Bronchus fibroblast of lung (primary cell): ENCODE data around the gene NUMBL. TPM values are rescaled to one million over a fixed set of nuclear protein-coding genes. Genes with fewer than 3 reads are reported as not detected.

ENCODE experiments used
- total RNA-seq: library from RNA; depleted of rRNA; stranded (reverse); fragments of >200 nt; gene quantifications from 2 replicates; pipeline ENCODE4 v1.2.3, GENCODE V29; 2015

Gene NUMBL
- 29.3 and 34.0 TPM in 2 replicates for total RNA-seq

DNA sequence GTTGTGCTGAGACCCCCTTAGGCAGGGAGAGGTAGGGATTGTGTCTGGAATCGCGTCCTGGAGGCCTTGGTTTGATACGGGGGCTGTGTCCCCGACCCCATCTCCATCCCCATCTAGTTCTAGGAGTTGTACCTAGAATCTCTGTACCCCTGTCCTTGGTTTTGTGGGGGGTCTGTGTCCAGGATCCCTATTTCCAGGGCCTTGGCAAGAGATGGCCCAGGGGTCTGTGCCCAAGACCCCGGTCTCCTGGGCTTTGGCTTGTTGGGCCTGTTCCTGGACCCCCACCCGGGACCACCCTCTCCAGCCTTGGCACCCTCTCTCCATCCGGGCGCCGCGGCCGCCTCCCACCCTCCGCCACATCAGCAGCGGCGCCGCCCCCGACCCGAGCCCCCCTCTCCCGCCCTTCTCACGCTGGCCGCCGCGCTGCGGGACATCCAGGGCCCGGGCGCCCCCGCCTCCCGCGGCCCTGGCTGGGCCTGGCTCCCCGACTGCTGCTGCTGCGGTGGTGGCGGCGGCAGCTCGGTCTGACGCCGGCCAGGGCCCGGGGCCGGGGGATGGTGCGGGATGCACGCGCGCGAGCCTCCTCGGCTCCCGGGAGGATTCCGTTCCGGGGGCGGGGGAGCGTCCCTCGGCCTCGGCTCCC lies at the start of gene NUMBL:
TSS of gene NUMBL (minus strand) at position 602 of the 643 bp plus-strand sequence. CDS start at position 434, 168 bp downstream.

GRCh38 chr19:40716482-40717324 lies 26.3 kb upstream of the NUMBL start, which contains the start of the genes COQ8B and ITPKC:
TSS of gene COQ8B (minus strand) at chr19:40716886. CDS start at chr19:40714632, 2,254 bp downstream.
TSS of gene ITPKC (plus strand) at chr19:40717112. CDS start at chr19:40717136, 24 bp downstream.

Other genes with a start within 250 kb of the NUMBL start
- 17.7 TPM in 2 replicates for gene SERTAD3, start 246.3 kb downstream of the NUMBL start, total RNA-seq
- gene BLVRB, start 224.9 kb downstream of the NUMBL start, total RNA-seq: 80.2 and 84.3 TPM in 2 replicates
- gene SPTBN4, start 223.7 kb downstream of the NUMBL start, total RNA-seq: 0.34 and 1.5 TPM in 2 replicates
- 133 and 153 TPM in 2 replicates for gene SHKBP1, start 113.8 kb downstream of the NUMBL start, total RNA-seq
- 63.8 and 66.1 TPM in 2 replicates for gene LTBP4, start 89.3 kb downstream of the NUMBL start, total RNA-seq
- 36.9 and 38.7 TPM in 2 replicates for gene COQ8B, start 26.2 kb upstream of the NUMBL start, total RNA-seq
- gene ITPKC, start 26.5 kb upstream of the NUMBL start, total RNA-seq: 15.3 and 16.4 TPM in 2 replicates
- 3.9 and 4.7 TPM in 2 replicates for gene ACTMAP, start 59.8 kb upstream of the NUMBL start, total RNA-seq
- 175 and 204 TPM in 2 replicates for gene SNRPA, start 60.6 kb upstream of the NUMBL start, total RNA-seq
- not detected in 2 replicates for gene MIA, start 84.9 kb upstream of the NUMBL start, total RNA-seq
- 32.6 and 39.8 TPM in 2 replicates for gene RAB4B, start 87.6 kb upstream of the NUMBL start, total RNA-seq
- 67.2 and 71.6 TPM in 2 replicates for gene EGLN2, start 108.5 kb upstream of the NUMBL start, total RNA-seq
- not detected in 2 replicates for gene CYP2A6, start 159.8 kb upstream of the NUMBL start, total RNA-seq
- gene CYP2A7, start 191.6 kb upstream of the NUMBL start, total RNA-seq: not detected in 2 replicates